Measurements from ENCODE around the gene VWA3A. TPM values are rescaled to one million over a fixed set of nuclear protein-coding genes. Genes with fewer than 3 reads are reported as not detected.
"Not testable (repeated sequence)": the region's sequence is repeated elsewhere in the genome, so short reads cannot be mapped to it uniquely, and the experiment has no call there.

Gene VWA3A
- total RNA-seq, 1 donor from 2014 or later, result 0.94 TPM

DNA sequence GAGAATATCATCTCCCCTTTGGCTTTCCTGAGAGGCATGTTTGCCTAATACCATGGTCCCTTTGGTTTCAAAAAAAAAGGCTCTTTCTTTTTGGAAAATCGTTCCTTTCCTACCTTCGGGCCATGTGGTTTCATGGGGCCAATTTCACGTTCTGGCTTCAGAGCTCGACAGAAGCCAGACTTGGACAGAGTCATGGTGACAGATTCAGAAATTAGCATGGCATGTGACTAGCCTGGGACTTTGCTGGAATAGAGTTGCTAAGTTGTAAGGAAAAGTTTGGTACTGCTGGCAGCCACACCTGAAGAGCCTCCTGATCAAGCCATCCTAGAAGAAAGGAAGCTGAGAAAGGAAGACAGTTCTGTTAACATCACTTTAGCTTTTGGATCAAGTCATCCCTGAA lies 2.4 kb upstream of the VWA3A start:
- no peak for DNase-seq

DNA sequence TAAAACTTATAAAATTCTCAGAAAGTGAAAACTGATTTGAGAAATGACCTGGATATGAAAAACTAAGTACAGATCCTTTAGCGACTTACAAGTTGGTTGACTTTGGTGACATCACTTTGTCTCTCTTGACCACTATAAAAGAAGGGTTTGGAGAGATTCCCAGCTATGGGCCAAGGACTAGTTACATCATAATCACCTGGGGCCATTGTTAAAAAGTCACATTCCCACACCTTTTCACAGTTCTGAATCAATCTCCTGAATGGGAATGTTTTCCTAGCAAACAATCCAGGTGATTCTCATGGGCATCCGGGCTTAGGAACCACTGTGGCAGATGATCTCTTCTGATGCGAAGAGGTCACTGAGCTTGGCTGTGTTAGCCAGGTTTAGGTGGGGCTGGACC lies 620 bp upstream of the VWA3A start:
- no peak for DNase-seq

- no peak for DNase-seq
Observed at GRCh38 chr16:22093331-22093730, 990 bp downstream of the VWA3A start.

GRCh38 chr16:22093996-22094395 lies 1.7 kb downstream of the VWA3A start:
- DNase-seq, result no peak

GRCh38 chr16:22098405-22099255 lies 6.3 kb downstream of the VWA3A start:
- DNase-seq, result no peak

GRCh38 chr16:22099256-22099975 lies 7.1 kb downstream of the VWA3A start:
- DNase-seq, result no peak

- DNase-seq, result no peak
Observed at GRCh38 chr16:22103441-22103840, 11.1 kb downstream of the VWA3A start.

- DNase-seq, result no peak
Observed at GRCh38 chr16:22109258-22109898, 17.0 kb downstream of the VWA3A start.

GRCh38 chr16:22111629-22112028 lies 19.3 kb downstream of the VWA3A start:
- not testable (repeated sequence) for DNase-seq

DNA sequence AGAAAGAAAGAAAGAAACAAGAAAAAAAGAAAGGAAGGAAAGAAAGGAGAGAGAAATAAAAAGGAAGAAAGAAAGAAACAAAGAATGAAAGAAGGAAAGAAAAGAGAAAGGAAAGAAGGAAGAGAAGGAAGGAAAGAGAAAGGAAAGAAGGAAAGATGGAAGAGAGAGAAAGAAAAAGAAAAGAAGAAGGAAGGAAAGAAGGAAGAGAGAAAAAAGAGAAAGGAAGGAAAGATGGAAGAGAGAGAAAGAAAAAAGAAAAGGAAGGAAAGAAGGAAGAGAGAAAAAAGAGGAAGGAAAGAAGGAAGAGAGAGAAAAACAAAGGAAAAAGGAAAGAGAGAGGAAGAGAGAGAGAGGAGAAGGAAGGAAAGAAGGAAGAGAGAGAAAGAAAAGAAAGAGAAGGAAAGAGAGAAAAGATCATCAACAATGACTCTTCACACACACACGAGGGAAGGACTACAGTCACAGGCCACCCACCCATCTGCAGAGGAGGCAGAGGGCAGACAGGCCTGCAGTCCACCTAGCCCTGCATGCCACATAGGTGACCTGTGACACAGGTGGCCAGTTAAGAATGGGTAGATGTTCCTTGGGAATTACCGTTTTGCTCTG lies 23.9 kb downstream of the VWA3A start:
- DNase-seq, result no peak

DNA sequence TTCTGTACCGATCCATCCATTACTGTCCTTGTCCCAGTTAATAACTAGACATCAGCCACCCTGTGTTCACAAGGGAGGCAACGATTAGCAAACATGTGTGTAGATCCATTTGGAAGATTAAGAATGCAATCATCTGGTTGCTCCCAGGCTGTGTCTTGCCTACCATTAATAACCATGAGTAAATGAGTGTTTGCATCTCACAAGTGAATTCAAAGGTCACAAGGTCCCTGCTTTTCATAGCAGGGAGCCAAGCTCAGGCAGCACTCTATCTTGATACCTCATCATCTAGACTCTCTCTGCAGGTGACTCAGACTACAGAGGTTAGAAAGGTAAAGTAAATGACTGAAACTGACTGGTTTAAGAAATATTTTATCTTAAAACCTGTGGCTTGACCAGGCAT lies 25.3 kb downstream of the VWA3A start:
- no peak for DNase-seq

GRCh38 chr16:22120440-22120839 lies 28.1 kb downstream of the VWA3A start:
- no peak for DNase-seq

DNA sequence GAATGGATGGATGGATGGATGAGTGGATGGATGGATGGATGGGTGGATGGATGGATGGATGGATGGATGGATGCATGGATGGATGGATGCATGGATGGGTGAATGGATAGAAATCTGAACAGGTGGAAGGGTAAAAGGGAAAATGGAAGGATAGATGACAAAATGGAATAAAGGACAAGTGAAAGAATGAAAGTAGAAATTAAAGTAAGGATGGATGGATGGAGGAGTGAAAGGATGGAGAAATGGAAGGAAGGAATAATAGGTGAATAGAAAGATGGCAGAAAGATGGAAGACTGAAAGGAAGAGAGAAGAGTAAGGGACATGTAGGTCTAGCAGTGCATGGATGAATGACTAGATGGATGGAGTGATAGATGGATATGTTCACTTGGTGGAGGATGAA lies 29.9 kb downstream of the VWA3A start:
- no peak for DNase-seq

DNA sequence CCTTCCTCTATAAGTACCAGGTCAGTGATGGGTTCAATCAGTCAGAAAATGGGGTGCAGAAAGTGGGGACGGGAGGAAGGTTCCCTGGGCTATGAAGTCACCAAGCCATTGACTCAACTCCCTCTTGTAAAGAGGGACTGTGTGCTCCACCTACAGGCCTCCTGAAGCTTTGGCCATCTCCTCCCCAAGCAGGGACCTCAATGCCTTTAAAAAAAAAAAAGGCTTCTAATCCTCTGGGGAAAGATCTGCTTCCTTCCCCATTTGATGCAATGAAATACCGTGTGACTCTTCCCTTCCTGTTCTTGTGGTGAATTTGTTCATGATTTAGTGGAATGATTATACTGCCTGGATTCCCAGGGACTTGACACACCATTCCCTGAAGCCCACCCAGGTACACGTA lies 30.8 kb downstream of the VWA3A start:
- no peak for DNase-seq

DNA sequence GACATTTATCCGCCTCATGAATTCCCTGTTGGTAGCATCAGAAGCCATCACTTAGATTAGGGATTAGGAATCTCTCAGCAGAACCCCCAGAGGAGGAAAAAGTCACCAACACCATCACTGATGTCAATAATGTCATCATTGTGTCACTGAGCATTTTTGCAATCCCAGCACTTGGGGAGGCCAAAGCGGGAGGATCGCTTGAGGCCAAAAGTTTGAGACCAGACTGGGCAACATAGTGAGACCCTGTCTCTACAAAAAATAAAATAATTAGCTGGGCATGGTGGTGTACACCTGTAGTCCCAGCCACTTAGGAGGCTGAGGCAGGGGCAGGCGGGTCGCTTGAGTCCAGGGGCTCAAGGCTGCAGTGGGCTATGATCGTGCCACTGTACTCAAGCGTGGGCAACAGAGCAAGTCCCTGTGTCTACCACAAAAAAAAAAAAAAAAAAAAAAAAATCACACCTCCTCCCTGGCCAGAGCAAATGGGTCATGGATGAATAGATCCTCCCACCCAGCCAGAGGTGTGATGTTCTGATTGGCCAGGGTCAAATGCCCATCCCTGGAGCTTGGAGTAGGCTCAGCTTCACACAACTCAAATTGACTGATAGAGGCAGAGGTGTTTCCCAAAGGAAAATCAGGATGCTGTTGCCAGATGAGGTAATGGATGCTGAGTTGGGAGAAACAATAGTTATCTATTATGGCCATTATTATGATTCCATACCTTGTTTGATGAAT lies 31.6 kb downstream of the VWA3A start:
- no peak for DNase-seq

DNA sequence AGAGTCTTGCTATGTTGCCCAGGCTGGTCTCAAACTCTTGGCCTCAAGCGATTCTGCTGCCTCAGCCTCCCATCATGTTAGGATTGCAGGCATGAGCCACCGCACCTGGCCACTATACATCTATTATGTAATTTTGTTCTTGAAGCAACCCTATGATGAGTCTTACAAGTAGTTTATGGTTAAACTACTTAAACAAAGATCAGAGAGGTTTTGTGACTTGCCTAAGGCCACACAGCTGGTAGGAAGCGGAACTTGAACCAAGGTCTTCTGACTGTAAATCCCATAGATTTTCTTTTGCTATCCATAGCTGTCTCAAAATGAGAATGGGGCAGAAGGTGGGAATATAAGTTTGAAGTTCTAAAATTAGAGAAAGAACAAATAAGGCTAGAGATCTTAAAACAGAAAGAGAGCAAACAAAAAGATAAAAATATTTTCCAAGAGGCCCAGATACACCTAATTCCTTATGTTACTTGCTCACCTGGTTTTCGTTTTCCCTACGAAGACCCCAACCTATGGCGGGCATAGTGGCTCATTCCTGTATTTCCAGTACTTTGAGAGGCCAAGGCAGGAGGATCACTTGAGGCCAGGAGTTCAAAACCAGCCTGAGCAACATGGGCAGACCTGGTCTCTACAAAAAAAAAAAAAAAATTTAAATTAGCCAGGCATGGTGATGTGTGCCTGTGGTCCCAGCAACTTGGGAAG lies 32.4 kb downstream of the VWA3A start:
- no peak for DNase-seq

GRCh38 chr16:22126037-22126558 lies 33.8 kb downstream of the VWA3A start:
- DNase-seq, result no peak

DNA sequence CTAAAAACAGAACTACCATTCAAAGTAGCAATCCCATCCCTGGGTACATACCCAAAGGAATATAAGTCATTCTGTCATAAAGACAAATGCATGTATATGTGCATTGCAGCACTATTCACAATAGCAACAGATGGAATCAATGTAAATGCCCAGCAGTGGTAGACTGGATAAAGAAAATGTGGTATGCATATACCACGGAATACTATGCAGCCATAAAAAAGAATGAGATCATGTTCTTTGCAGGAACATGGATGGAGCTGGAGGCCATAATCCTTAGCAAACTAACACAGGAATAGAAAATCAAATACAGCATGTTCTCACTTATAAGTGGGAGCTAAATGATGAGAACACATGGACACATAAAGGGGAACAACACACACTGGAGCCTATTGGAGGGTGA lies 36.2 kb downstream of the VWA3A start:
- not testable (repeated sequence) for DNase-seq

- DNase-seq, result no peak
Observed at GRCh38 chr16:22130528-22130927, 38.2 kb downstream of the VWA3A start.

GRCh38 chr16:22132801-22133200 lies 40.5 kb downstream of the VWA3A start:
- no peak for DNase-seq

DNA sequence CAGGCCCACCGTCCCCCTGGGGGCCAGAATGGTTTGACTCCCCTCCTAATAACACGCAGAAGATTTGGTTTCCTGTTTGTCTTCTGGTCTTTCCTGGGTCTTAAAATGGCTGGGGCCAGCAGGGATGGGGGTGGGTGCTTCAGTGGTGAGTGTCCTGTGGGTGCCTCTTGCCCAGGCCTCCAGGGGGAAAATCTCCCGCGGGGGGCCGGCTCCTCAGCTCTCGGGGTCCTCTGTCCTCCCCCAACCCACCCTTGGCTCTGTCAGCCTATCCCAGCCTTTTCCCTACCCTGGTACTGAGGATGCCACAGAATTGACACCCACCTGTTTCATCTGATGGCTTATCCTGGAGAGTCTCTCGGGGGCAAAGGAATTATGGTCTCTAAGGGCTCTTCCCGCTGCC lies 46.1 kb downstream of the VWA3A start:
- no peak for DNase-seq

All from occipital lobe (tissue), 2 donors.